LoVo (cell line): ENCODE measurements around the gene GAA.
"Not testable (repeated sequence)": the region's sequence is repeated elsewhere in the genome, so short reads cannot be mapped to it uniquely, and the experiment has no call there.

Experiments used
- DNase-seq: peaks from one replicate; pipeline ENCODE4 v3.0.0-alpha.2; 2016; ENCODE audit warnings: low spot score

Gene GAA

GRCh38 chr17:80083136-80083661, 18.2 kb upstream of the GAA start:
- no peak for DNase-seq

DNA sequence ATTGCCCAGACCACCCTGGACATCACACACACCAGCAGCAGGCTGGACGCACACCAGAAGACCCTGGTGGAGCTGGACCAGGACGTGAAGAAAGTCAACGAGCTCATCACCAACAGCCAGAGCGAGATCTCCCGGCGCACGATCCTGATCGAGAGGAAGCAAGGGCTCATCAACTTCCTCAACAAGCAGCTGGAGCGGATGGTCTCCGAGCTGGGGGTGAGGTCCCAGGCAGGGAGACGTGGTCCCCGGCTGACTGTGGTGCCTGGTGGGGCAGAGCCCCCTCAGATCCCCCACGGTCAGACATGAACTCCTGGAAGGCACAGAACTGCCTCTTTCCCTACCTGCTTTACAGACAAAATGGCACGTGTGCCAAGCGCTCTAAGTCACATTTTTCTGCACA, 16.6 kb upstream of the GAA start:
- DNase-seq: no peak

GRCh38 chr17:80086081-80086480, 15.3 kb upstream of the GAA start:
- no peak for DNase-seq

GRCh38 chr17:80086616-80087015, 14.8 kb upstream of the GAA start:
- DNase-seq: no peak

DNA sequence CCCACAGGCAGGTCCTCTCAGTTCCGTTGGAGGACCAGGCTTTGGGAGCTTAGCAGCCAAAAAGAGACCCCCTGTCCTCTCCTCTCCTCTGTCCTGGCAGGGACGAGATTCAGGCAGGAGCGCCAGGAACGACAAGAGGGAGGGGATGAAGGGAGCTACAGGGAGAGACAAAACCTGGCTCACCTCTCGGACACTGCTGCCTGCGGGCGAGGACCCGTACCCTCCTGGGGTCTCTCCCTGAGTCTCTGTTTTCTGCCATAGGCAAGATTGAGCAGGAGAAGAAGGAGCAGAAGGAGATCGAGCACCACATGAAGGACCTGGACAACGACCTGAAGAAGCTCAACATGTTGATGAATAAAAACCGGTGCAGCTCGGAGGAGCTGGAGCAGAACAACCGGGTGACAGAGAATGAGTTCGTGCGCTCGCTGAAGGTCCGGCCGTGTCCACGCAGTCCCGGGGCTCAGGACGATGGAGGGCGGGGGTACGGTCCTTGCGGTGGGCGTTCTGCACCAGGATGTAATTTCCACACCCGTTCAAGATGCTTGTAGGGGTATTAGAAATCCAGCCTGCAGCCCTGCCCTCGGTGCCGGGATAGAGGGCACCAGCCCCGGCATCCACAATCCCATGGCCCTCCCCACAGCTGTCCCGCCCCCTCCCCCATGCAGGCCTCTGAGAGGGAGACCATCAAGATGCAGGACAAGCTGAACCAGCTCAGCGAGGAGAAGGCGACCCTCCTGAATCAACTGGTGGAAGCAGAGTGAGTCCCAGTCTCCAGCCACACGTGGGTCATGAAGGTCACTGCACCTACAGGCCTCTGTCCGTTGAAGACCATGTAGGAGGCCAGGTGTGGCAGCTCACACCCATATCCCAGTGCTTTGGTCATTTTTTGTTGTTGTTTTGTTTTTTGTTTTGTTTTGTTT, 13.8 kb upstream of the GAA start:
- DNase-seq: no peak

DNA sequence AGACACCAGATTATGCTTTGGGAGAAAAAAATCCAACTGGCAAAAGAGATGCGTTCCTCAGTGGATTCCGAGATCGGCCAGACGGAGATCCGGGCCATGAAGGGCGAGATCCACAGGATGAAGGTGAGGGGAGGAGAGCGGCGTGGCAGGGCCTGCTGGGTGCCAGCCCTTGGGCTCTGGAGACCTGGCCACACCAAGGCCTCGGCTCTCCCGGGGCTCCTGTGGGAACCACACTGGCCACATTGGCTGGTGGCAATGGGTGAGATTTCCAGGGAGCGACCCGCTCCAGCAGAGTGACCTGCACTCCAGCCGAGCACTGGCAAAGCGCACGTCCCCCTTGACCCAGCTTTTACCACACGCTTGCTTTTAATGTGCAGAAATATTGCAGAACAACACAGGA, 11.6 kb upstream of the GAA start:
- DNase-seq: no peak

GRCh38 chr17:80090164-80090563, 11.2 kb upstream of the GAA start:
- DNase-seq: not testable (repeated sequence)

DNA sequence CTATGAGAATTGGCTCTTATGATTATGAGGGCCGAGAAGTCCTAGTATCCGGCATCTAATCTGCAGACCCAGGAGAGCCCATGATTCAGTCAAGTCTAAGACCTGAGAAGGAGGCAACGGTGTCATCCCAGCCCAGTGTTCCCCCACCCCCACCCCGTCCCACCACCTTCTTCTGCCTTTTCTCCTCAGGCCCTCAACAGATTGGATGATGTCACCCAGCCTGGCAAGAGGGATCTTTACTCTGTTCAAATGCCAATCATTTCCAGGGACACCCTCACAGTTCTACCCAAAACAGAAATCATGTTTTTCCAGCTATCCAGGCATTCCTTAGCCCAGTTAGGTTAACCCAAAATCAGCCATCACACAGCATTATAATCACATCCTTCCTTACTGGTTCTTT, 10.0 kb upstream of the GAA start:
- DNase-seq: no peak

DNA sequence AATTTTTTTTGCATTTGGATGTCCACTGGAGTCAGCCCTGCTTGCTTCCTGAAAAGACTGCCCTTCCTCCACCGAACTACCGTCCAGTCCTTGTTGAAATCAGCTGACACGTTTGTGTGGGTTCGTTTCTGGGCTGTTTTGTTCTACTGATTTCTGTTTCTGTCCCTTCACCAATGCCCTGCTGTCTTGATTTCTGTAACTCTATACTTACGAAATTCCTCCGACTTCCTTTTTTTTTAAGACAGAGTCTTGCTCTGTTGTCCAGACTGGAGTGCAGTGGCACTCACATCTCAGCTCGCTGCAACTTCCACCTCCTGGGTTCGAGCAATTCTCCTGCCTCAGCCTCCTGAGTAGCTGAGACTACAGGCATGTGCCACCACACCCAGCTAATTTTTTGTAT, 8.4 kb upstream of the GAA start:
- DNase-seq: no peak

GRCh38 chr17:80095038-80095843, 6.1 kb upstream of the GAA start:
- DNase-seq: no peak

- DNase-seq: no peak
Observed at GRCh38 chr17:80095844-80096475, 5.4 kb upstream of the GAA start.

GRCh38 chr17:80096561-80097021, 4.8 kb upstream of the GAA start:
- DNase-seq: no peak

- no peak for DNase-seq
Observed at GRCh38 chr17:80097127-80097621, 4.2 kb upstream of the GAA start.

GRCh38 chr17:80097844-80098691, 3.3 kb upstream of the GAA start:
- DNase-seq: no peak

GRCh38 chr17:80099291-80100034, 1.9 kb upstream of the GAA start:
- DNase-seq: no peak

- no peak for DNase-seq
Observed at GRCh38 chr17:80100035-80100323, 1.4 kb upstream of the GAA start.

DNA sequence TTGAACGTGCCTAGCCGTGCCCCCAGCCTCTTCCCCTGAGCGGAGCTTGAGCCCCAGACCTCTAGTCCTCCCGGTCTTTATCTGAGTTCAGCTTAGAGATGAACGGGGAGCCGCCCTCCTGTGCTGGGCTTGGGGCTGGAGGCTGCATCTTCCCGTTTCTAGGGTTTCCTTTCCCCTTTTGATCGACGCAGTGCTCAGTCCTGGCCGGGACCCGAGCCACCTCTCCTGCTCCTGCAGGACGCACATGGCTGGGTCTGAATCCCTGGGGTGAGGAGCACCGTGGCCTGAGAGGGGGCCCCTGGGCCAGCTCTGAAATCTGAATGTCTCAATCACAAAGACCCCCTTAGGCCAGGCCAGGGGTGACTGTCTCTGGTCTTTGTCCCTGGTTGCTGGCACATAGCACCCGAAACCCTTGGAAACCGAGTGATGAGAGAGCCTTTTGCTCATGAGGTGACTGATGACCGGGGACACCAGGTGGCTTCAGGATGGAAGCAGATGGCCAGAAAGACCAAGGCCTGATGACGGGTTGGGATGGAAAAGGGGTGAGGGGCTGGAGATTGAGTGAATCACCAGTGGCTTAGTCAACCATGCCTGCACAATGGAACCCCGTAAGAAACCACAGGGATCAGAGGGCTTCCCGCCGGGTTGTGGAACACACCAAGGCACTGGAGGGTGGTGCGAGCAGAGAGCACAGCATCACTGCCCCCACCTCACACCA, 724 bp downstream of the GAA start:
- DNase-seq: no peak

GRCh38 chr17:80102664-80103448, 1.5 kb downstream of the GAA start:
- DNase-seq: no peak

GRCh38 chr17:80103449-80104085, 2.2 kb downstream of the GAA start:
- no peak for DNase-seq
